Measurements from ENCODE around the gene SMYD3.

The SMYD3 gene

GRCh38 chr1:246512230-246512629 is 5.2 kb upstream of the SMYD3 start:
- no peak for TF ChIP-seq PKNOX1 (IDR thresholded peaks at IDR 0.05)
- TF ChIP-seq FOXA1 (IDR thresholded peaks at IDR 0.05) = no peak
- no peak for TF ChIP-seq TARDBP (IDR thresholded peaks at IDR 0.05)
- no peak for TF ChIP-seq FOXM1 (IDR thresholded peaks at IDR 0.05; ENCODE audit: borderline replicate concordance)
- no peak for TF ChIP-seq HDGF (IDR thresholded peaks at IDR 0.05; ENCODE audit: borderline replicate concordance)
- no peak for TF ChIP-seq L3MBTL2 (conservative IDR thresholded peaks at IDR 0.05)
- TF ChIP-seq BHLHE40 (IDR thresholded peaks at IDR 0.05; ENCODE audit: borderline replicate concordance) = no peak
- no peak for TF ChIP-seq ZNF384 (IDR thresholded peaks at IDR 0.05)
- no peak for TF ChIP-seq SP1 (IDR thresholded peaks at IDR 0.05)
- no peak for TF ChIP-seq SUZ12 (IDR thresholded peaks at IDR 0.05)
- TF ChIP-seq LEF1 (IDR thresholded peaks at IDR 0.05; ENCODE audit: borderline replicate concordance) = no peak
- no peak for TF ChIP-seq CTBP1 (IDR thresholded peaks at IDR 0.05; ENCODE audit: borderline replicate concordance)
- TF ChIP-seq NFRKB (IDR thresholded peaks at IDR 0.05) = no peak
- ChIA-PET POLR2A (no interaction called here), CTCF (no interaction called here)
- DNase-seq (ENCODE audit: extremely low spot score) = no peak

- ChIA-PET POLR2A (no interaction called here), CTCF (no interaction called here)
- DNase-seq (ENCODE audit: extremely low spot score) = no peak
- no peak for TF ChIP-seq BHLHE40 (IDR thresholded peaks at IDR 0.05; ENCODE audit: borderline replicate concordance)
- no peak for TF ChIP-seq SUZ12 (IDR thresholded peaks at IDR 0.05)
- TF ChIP-seq CTBP1 (IDR thresholded peaks at IDR 0.05; ENCODE audit: borderline replicate concordance) = no peak
- TF ChIP-seq FOXM1 (IDR thresholded peaks at IDR 0.05; ENCODE audit: borderline replicate concordance) = no peak
- TF ChIP-seq HDGF (IDR thresholded peaks at IDR 0.05; ENCODE audit: borderline replicate concordance) = no peak
- no peak for TF ChIP-seq ARNT (IDR thresholded peaks at IDR 0.05)
- TF ChIP-seq TARDBP (IDR thresholded peaks at IDR 0.05) = no peak
- no peak for TF ChIP-seq SP1 (IDR thresholded peaks at IDR 0.05)
- no peak for TF ChIP-seq ZNF384 (IDR thresholded peaks at IDR 0.05)
- no peak for TF ChIP-seq FOXA1 (IDR thresholded peaks at IDR 0.05)
- no peak for TF ChIP-seq L3MBTL2 (conservative IDR thresholded peaks at IDR 0.05)
- TF ChIP-seq FOXK2 (IDR thresholded peaks at IDR 0.05) = no peak
- TF ChIP-seq PKNOX1 (IDR thresholded peaks at IDR 0.05) = no peak
- TF ChIP-seq ELF4 (IDR thresholded peaks at IDR 0.05) = no peak
- no peak for TF ChIP-seq LEF1 (IDR thresholded peaks at IDR 0.05; ENCODE audit: borderline replicate concordance)
- no peak for TF ChIP-seq NFRKB (IDR thresholded peaks at IDR 0.05)
These were observed 4.1 kb upstream of the SMYD3 start for GRCh38 chr1:246511203-246511602.

GRCh38 chr1:246510147-246511030 is 3.3 kb upstream of the SMYD3 start:
- no peak for DNase-seq (ENCODE audit: extremely low spot score)
- CTCF ChIA-PET = no interaction called here
- TF ChIP-seq PKNOX1 (IDR thresholded peaks at IDR 0.05) (no peak), HDGF (IDR thresholded peaks at IDR 0.05; ENCODE audit: borderline replicate concordance) (no peak), NFRKB (IDR thresholded peaks at IDR 0.05) (no peak), FOXA1 (IDR thresholded peaks at IDR 0.05) (no peak), FOXK2 (IDR thresholded peaks at IDR 0.05) (no peak), SUZ12 (IDR thresholded peaks at IDR 0.05) (no peak), L3MBTL2 (conservative IDR thresholded peaks at IDR 0.05) (no peak), SP1 (IDR thresholded peaks at IDR 0.05) (no peak), BHLHE40 (IDR thresholded peaks at IDR 0.05; ENCODE audit: borderline replicate concordance) (no peak), ZNF384 (IDR thresholded peaks at IDR 0.05) (no peak), TARDBP (IDR thresholded peaks at IDR 0.05) (no peak), ARNT (IDR thresholded peaks at IDR 0.05) (no peak), LEF1 (IDR thresholded peaks at IDR 0.05; ENCODE audit: borderline replicate concordance) (no peak), ELF4 (IDR thresholded peaks at IDR 0.05) (no peak)
- POLR2A ChIA-PET = no interaction called here

GRCh38 chr1:246508897-246509688 is 2.0 kb upstream of the SMYD3 start:
- POLR2A ChIA-PET = no interaction called here
- DNase-seq (ENCODE audit: extremely low spot score) = no peak
- TF ChIP-seq SP1 (IDR thresholded peaks at IDR 0.05) (no peak), PKNOX1 (IDR thresholded peaks at IDR 0.05) (no peak), BHLHE40 (IDR thresholded peaks at IDR 0.05; ENCODE audit: borderline replicate concordance) (no peak), ZNF384 (IDR thresholded peaks at IDR 0.05) (no peak), FOXK2 (IDR thresholded peaks at IDR 0.05) (no peak), FOXM1 (IDR thresholded peaks at IDR 0.05; ENCODE audit: borderline replicate concordance) (no peak), SUZ12 (IDR thresholded peaks at IDR 0.05) (no peak), TARDBP (IDR thresholded peaks at IDR 0.05) (no peak), L3MBTL2 (conservative IDR thresholded peaks at IDR 0.05) (no peak), LEF1 (IDR thresholded peaks at IDR 0.05; ENCODE audit: borderline replicate concordance) (no peak), ARNT (IDR thresholded peaks at IDR 0.05) (no peak), ELF4 (IDR thresholded peaks at IDR 0.05) (no peak), FOXA1 (IDR thresholded peaks at IDR 0.05) (no peak), HDGF (IDR thresholded peaks at IDR 0.05; ENCODE audit: borderline replicate concordance) (no peak)
- CTCF ChIA-PET = no interaction called here

GRCh38 chr1:246506367-246506673 is 759 bp downstream of the SMYD3 start:
- ChIA-PET POLR2A (no interaction called here), CTCF (no interaction called here)
- no peak for DNase-seq (ENCODE audit: extremely low spot score)
- TF ChIP-seq PKNOX1 (IDR thresholded peaks at IDR 0.05) (no peak), LEF1 (IDR thresholded peaks at IDR 0.05; ENCODE audit: borderline replicate concordance) (no peak), TARDBP (IDR thresholded peaks at IDR 0.05) (no peak), ZNF384 (IDR thresholded peaks at IDR 0.05) (no peak), CTBP1 (IDR thresholded peaks at IDR 0.05; ENCODE audit: borderline replicate concordance) (no peak), ELF4 (IDR thresholded peaks at IDR 0.05) (no peak), BHLHE40 (IDR thresholded peaks at IDR 0.05; ENCODE audit: borderline replicate concordance) (no peak), FOXA1 (IDR thresholded peaks at IDR 0.05) (no peak), SP1 (IDR thresholded peaks at IDR 0.05) (no peak), FOXK2 (IDR thresholded peaks at IDR 0.05) (no peak), ARNT (IDR thresholded peaks at IDR 0.05) (no peak), L3MBTL2 (conservative IDR thresholded peaks at IDR 0.05) (no peak), HDGF (IDR thresholded peaks at IDR 0.05; ENCODE audit: borderline replicate concordance) (no peak), FOXM1 (IDR thresholded peaks at IDR 0.05; ENCODE audit: borderline replicate concordance) (no peak), SUZ12 (IDR thresholded peaks at IDR 0.05) (no peak), NFRKB (IDR thresholded peaks at IDR 0.05) (no peak)

All from HEK293T (cell line).